Right renal pelvis (tissue), 4 donors: ENCODE data around the gene LMAN2. TPM values are rescaled to one million over a fixed set of nuclear protein-coding genes. Genes with fewer than 3 reads are reported as not detected.
"Not testable (repeated sequence)": the region's sequence is repeated elsewhere in the genome, so short reads cannot be mapped to it uniquely, and the experiment has no call there.

ENCODE experiments used
- DNase-seq, 4 donors: peaks; one replicate each; pipeline ENCODE4 v3.0.0-alpha.2; 2013; ENCODE audit warnings: low read depth in 4 of 4, low spot score in 3 of 4, missing footprints in 1 of 4
- polyA plus RNA-seq, 4 donors: library from polyadenylated mRNA; unstranded; fragments of 120-200 nt; gene quantifications; one replicate each; pipeline ENCODE4 v1.2.1, GENCODE V29; 2013; ENCODE audit not compliant: insufficient read length in 4 of 4

The LMAN2 gene
- polyA plus RNA-seq, 4 donors, result 114 to 166 (median 126) TPM

DNA sequence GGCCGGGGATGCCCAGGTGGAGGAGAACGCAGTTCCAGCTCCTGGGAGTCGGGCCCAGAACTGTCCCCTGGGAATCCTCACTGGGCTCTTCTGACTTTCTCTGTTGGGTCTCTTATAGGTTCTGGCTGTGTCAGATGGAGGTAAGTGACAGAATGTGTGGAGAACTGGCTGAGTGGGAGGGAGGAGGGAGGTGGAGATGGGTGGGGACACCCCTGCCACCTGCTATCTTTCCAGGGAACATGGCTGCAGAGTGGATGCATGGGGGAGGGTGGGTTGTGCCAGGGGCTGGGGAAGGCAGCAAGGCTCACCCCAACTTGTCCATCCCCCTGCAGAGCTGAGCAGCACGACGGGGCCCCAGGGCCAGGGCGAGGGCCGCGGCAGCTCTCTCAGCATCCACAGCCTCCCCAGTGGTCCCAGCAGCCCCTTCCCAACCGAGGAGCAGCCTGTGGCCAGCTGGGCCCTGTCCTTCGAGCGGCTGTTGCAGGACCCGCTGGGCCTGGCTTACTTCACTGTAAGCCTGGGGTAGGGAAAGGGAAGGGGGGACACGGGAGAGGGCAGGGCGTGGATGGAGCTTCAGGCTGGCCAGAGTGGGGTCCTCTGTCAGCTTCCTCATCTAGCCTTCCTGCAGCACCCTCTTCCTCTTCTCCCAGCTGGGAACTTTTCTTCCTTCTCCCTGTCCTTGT lies 14.5 kb upstream of the LMAN2 start:
- DNase-seq, result no peak

DNA sequence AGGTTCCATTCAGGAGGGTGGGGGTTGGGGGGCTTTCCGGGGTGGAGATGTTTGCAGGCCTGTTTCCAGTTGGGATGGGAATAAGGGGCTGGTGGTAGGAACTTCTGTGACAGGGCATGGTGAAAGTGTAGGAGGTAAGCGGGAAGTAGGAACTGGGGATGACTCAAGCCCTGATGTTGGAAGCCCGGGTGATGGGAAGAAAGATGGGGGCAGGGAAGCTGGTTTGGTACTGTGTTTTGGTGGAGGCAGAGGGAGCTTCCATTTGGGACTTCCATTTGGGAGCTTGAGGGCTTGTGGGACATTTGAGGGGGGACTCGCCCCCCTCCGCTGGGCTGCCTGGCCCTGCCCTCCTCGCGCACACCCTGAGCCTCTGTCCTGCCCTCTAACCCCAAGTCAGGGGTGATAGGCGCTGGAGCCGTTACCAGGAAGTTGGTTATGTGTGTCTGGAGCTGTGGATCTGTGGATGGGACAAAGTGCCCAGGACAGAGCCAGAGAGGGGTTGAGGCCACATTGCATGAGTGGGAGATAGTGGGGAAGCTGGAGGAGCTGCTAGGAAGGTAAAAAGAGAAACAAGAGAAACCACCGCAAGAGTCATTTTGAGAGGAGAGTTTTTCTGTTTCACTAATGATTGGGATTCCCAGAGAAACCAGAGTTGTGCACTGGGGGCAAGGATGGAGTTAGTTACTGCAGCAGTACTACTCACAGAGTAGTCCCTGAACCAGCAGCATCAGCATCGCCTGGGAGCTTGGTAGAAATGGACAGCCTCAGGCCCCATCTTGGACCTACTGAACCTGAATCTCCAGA lies 12.9 kb upstream of the LMAN2 start:
- DNase-seq, result no peak

DNA sequence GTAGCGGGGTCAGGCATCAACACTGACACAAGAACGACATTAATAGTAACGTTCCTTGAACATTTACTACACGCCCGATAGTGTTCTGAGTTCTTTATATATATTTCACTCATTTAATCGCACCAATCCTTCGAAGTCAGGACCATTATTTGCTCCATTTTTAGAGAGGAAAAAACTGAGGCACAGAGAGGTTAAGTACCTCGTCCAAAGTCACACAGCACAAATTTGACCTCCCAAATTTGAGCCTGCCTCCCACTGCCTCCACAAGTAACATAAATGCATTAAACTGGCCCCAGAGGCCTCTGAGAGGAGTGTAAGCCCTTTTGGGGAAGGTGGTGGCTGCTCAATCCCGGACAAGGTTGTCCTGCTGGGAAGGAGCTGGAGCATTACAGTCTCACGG lies 12.1 kb upstream of the LMAN2 start:
- DNase-seq, result no peak

DNA sequence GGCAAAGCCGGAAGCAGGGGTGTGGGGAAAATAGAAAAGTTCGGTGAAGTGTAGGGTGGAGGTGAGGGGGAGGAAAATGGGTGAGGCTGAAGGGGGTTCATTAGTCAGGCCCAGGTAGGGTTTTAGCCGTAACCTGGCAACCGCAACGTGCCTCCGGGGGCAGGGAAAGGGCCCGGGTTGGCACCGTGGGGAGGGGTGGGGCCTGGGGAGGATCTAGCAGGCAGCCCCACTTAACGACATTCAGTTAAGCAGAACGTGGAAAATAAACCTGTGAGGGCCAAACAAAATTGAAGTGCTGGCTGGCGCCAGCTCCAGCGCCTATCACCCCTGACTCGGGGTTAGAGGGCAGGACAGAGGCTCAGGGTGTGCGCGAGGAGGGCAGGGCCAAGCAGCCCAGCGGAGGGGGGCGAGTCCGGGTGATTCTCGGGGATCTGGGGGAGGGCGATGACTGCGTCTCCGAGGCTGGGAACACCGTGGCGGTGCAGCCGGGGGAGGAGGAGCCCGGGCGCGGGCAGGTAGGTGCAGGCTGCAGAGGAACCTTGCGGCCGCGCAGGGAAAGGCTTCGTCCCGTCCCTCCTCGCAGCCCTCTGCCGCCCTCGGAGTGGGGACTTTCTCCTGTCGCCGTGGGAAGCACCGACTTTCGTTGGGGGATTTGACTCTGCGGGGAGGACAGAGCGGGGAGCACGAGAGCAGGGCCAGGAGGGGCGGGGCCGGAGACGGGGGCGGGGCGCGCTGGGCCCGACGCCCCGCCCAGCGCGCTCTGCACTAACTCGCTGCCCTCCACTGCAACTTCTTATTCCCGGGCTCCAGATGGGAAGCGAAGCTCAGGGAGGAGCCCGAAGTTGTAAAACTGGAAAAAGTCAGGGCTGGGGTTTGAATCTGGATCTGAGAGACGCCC lies 11.4 kb upstream of the LMAN2 start:
- peak in 1 of 4 donors; percentile 60 for DNase-seq

DNA sequence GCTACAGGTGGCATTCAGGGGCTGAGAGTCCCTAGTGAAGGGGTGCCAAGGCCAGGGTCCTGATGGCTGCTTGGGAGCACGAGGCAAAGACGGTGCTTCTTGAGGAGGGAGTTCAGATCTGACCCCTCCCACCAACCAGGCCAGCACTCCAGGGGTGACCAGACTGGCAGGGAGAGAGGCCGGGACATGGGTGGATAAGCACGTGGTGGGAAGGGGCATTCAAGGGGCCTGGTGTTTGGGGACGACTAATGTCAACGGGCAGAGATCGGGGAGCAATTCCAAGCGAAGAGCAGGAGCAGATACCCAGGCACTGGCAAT lies 10.8 kb upstream of the LMAN2 start:
- no peak for DNase-seq

DNA sequence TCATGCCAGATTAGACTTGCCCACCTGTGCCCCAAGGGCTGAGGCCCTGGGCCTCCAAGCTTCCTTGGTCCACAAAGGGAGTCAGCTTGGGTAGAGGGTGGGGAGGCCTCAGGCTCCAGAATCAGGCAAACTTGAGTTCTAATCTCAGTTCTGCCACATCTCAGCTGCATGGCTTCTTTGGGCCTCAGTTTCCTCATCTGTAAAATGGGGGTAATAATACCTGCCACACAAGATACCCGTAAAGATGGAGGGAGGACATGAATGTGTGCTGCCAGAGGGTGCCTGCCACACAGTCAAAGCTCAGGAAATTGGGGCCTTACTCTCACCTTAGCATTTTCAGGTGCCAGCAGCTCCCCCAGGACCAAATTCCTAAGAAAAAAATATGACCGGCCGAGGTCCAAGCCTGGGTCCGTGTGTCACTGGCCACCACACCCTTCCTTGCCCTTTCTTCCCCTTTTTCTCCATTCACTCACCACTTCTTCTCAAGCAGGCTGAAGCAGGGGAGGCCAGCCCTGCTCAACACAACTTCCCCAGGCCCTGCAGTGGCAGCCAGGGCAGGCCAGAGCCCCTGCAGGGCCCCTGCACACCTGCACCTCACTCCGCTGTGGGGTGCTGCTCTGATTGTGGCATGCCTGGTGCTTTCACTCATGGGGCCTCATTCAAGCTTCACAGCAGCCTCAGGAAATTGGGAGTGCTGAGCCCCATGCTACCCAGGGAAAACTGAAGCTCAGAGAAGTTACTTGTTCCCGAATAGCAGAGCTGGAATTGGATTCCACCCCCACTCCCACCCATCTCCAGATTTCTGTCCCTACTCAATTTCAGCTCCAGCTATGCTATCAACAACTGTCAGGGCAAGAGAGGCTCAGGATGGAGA lies 10.2 kb upstream of the LMAN2 start:
- DNase-seq, result no peak

DNA sequence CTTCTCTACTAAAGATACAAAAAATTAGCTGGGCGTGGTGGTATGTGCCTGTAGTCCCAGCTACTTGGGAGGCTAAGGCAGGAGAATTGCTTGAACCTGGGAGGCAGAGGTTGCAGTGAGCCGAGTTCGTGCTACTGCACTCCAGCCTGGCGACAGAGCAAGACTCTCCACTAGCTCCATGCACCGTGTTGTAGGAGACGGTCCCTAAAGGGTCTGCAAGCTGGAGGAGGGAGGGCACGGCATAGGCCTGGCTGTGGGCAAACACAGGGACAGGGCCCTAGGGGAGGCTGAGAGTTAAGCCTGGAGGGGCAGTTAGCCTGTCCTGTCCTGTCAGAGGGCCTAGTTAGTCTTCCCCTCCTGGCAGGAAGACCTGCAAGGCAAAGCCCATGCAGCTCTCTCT lies 9.3 kb upstream of the LMAN2 start:
- not testable (repeated sequence) for DNase-seq

DNA sequence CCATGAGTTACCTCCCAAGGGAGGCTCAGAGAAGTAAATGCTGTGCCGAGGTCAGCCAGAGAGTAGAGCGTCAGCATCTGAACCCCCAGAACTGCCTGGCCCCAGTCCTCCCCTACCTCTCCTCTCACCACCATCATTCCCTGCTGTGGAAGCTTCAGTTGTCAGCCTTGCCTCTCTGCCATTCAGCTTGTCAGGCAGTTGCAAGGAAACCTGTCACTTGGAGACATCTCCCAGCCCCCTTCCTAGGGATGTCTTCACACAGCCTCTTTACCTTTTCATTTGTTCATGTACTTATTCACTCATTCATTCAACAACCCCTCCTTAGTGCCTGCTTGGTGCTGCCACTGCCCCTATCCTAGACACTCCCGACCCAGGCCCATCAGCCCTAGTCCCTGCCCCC lies 8.4 kb upstream of the LMAN2 start:
- no peak for DNase-seq

DNA sequence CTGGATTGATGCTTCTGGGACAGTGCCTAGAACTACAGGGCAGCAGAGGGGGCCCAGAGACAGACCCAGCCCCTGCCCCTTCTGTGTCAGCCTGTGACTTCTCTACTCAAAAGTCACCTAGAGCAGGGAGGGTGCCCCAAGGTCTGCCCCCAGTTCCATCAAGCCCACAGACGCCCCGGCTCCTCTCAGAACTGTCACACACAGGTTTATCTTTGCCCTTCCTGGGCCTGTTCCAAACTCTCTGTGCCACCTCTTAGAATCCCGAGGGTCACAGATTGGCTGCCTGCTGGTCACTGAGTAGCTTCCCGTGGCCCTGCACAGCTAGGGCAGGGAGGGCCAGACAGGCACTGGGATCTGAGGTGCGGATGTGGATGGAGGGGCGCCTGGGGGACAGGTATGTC lies 8.0 kb upstream of the LMAN2 start:
- no peak for DNase-seq

DNA sequence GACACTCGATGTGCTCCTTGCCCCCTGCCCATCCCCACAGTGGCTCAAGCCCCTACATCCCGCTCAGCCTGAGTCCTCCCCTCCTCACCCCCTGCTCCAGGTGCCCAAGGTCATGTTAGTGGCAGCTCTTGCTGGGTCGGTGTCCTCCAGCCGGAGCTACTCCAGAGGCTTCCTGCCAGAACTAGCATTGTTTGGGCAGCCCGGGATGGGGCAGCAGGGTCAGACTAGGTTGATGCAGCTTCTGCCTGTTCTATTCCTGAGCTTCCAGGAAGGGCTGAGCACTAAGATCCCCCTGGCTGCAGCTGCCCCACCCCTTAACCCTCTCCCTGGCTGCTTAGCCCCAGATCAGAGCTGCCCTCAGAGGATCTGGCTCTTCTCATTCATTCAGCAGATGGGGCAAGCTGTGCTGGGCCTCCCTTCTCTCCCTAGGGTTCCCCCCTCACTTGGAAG lies 6.9 kb upstream of the LMAN2 start:
- no peak for DNase-seq

DNA sequence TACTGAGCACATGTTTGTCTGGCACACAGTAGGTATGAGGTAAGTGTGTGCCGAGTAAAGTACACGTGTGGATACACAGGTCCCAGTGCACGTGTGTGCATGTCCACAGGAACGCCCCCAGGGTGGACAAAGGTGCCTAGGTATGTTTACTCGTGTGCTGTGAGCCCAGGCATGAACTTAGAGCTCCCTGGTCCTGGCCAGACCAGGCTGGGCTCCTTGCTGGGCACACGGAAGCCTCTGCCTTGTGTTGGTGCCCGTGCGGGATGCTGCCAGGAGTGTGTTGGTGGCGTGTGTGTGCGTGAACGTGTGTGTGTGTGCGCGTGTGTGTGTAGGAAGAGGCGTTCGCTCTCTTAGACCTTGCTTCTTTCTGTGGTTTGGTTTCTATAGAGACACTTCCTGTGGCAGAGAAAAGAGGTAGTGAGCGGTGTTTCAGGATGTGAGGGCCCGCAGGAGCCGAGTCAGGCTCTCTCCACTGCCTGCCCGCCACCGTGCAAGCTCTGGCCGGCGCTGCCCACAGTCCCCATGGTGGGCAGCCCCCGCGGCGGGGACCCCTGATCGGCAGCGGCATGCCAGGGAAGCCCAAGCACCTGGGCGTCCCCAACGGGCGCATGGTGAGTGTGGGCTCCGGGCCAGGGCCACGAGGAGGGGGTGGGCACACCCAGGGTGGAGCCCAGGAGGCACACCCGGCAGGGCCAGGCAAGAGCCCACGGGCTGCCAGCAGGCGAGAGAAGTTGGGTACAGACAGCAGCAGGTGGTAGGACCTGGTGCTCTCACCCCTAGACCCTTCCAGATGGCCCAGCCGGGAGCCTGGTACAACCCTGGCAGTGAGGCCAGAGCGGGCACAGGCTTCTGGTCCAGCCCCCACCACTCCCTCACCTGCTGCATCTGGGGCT lies 6.2 kb upstream of the LMAN2 start, which contains the start of gene RGS14:
TSS of gene RGS14 (plus strand) at position 466 of the 893 bp plus-strand sequence. CDS start at position 567, 101 bp downstream.
- DNase-seq, result no peak

DNA sequence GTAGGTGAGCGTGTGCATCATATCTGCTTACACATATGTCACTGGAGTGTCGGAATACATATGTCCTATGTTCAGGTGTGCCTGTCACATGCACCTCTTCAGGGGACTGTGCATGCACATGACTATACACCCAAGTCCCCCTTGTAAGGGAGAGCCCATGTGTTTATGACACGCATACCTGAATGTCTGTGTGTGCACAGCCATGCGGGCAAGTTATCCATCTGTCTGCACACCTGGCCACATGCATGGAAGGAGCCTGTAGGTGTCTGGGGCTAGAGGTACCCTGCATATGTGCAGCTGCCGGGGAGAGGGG lies 5.6 kb upstream of the LMAN2 start:
- no peak for DNase-seq

DNA sequence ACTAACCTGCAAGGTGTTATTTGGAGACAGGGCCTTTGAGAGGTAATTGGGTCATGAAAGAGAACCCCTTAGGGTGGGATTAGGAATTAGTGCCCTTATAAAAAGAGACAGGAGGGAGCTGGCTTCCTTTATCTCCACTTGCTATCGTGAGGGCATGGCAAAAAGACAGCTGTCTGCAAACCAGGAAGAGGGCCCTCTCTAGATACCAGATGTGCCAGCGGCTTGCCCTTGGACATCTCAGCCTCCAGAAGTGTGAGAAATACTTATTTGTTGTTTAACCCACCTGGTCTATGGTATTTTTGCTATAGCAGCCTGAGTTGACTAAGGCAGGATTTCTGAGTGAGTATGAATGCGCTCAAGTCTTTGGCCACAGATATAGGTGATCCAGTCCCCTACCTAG lies 5.3 kb upstream of the LMAN2 start:
- DNase-seq, result no peak

DNA sequence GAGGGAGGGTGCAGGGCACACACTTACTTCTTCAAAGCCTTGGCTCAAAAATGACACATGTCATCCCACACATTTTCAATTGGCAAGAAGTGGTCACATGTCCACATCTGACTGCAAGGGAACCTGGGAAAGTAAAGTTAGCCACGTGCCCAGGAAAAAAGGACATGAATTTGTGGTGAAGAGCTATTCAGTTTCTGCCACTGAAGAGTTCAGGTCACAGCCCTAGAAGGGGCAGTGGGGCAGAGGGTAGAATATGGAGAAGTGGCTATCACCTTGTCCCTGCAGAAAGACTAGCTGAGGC lies 4.3 kb upstream of the LMAN2 start:
- no peak for DNase-seq

DNA sequence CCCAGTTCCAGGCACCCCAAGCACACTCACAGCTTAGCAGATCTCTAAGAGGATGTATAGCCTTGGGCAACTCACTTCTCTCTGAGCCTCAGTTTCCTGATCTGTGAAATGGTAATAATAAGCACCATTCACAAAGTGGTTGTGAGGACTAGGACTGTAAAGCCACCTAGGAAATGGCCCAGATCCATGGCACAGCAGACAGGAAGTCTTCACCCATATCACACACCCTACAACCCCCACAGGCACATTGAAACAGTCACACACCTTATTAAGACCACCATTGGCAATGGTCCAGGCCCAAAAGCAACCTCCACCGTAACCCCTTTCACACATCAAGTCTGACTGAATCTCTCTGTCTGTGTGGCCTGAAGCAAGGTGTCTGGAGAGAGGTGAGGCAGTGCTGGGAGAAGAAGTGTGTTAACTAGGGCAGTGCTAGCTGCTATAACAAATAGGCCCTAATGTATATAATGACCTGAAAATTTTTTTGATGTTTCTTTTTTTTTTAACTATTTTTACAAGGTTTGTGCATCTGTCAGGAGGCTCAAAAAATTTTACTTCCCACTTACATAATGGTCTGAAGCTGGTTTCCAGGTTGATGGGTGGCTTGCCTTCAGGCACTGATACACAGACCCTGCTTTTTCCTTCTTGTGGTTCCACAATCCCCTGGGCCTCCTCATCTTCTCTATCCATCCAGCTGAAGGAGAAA lies 3.8 kb upstream of the LMAN2 start:
- DNase-seq, result no peak

DNA sequence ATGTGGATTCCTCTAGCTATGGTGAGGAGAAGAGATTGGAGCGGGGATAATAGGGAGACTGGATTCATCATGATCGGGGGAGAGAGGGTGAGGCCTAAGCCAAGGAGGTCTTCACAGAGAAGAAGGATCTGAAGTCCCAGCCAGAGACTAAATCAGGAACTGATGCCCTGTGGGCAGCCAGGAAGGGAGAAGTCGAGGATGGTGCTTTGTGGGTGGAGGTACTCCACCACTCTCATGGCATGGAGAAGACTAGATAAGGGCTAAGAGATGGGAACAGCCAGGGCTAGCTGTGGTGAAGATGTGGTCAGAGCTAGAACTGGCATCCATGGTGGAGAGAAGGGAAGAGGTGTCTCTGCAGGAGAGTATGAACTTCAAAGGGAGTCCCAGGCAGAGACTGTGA lies 3.2 kb upstream of the LMAN2 start:
- DNase-seq, result no peak

DNA sequence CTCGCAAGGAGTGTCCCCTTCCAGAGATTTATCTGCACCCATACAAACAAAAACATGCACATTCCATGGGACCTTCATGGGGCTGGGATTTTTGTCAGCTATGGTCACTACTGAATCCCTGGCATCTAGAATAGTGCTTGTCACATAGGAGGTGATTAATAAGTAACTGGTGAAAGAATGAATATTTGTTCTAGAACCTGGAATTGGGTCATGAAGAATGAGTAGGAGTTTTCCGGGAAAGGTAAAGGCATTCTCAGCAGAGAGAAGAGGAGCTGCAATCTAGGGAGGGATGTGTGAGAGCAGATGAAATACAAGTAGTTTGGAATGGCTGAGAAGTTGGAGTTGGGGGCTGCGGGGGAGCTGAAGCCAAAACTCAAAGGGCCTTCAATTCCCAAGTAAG lies 2.8 kb upstream of the LMAN2 start:
- DNase-seq, result no peak

DNA sequence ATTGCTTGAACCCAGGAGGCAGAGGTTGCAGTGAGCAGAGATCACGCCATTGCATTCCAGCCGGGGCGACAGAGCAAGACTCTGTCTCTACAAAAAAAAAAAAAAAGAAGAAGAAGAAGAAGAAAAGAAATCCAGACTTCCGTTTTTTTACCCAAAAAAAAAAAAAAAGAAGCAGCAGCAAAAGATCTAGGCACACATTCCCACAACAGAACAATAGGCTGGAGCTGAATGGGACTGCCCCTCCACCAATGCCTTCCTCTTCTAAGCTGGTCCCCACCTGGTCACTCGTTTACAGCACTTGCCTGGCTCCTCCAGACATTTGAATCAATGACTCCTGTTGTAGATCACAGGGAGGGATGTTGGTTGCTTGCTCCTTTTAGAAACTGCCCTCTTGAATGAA lies 1.6 kb upstream of the LMAN2 start:
- DNase-seq, result no peak

DNA sequence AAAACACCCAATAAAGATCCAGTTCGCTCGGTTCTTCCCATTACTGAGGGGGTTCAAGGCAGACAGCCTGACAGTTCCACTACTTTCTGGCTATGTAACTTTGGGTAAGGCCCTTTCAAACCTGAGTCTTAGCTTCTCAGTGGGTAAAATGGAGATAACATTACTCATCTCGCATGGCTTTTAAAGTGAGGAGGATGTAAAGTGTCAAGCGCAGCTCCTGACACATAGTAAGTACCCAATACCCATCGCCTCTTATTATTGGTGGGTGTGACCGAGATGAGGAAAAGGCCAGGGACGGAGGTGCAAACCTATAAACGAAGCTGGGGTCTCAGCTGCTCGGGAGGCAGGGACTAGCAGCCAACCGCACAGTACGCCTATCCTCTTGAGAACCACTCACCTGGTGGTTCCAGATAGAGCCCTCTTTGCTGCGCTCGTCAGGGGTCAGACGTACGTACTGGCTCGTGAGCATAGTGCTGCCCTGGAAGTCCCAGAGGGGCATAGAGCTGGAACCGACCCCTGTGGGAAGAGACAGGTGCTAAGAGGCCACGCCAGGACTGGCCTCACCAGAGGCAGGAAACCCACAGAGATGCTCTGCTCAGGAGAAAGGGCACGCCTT lies 584 bp downstream of the LMAN2 start:
- no peak for DNase-seq
